Activated T-helper 1 cell treated with anti-CD3 and anti-CD28 coated beads, Interleukin-12 subunit alpha, Interleukin-12 subunit beta, Interleukin-2, Interleukin-4 antibody, amounts not matched to agents 30 ng/mL and 10 ng/mL and 1 ng/mL, durations not matched to agents 14 hours and 24 hours and 36 hours (primary cell): Measurements from ENCODE around the gene DNAJB4. TPM values are rescaled to one million over a fixed set of nuclear protein-coding genes. Genes with fewer than 3 reads are reported as not detected.
A peak's percentile ranks its signal among the peaks of the same experiment; 100 is the strongest.
"Not testable (repeated sequence)": the region's sequence is repeated elsewhere in the genome, so short reads cannot be mapped to it uniquely, and the experiment has no call there.

ENCODE experiments used
- DNase-seq: peaks from one replicate; pipeline ENCODE4 v3.0.0; 2021; ENCODE audit warnings: low spot score
- H3K27ac Mint-ChIP-seq: one replicate; pipeline ENCODE4 v1.8.0; 2021; ENCODE audit warnings: mild to moderate bottlenecking, mixed read lengths
- H3K27me3 Mint-ChIP-seq: one replicate; pipeline ENCODE4 v1.8.0; 2022; ENCODE audit warnings: mild to moderate bottlenecking, moderate library complexity, mixed read lengths; ENCODE audit not compliant: insufficient read depth
- H3K36me3 Mint-ChIP-seq: one replicate; pipeline ENCODE4 v1.8.0; 2021; ENCODE audit warnings: low read depth, mixed read lengths
- H3K4me1 Mint-ChIP-seq: one replicate; pipeline ENCODE4 v1.8.0; 2021; ENCODE audit warnings: low read depth, mixed read lengths
- H3K4me3 Mint-ChIP-seq: one replicate; pipeline ENCODE4 v1.8.0; 2021; ENCODE audit warnings: mild to moderate bottlenecking, moderate library complexity, mixed read lengths
- H3K9me3 Mint-ChIP-seq: one replicate; pipeline ENCODE4 v1.8.0; 2021; ENCODE audit warnings: mixed read lengths
- intact Hi-C: fragments of 100-400 bp; cut with micrococcal nuclease; formaldehyde crosslinking; loops from one replicate; pipeline ENCODE4 v1.15.1; 2024
- total RNA-seq: library from RNA; stranded (reverse); gene quantifications from 2 replicates; pipeline ENCODE4 v1.2.3, GENCODE V29; 2022

The DNAJB4 gene
- total RNA-seq, 1 donor from 2014 or later: 10.3 TPM

DNA sequence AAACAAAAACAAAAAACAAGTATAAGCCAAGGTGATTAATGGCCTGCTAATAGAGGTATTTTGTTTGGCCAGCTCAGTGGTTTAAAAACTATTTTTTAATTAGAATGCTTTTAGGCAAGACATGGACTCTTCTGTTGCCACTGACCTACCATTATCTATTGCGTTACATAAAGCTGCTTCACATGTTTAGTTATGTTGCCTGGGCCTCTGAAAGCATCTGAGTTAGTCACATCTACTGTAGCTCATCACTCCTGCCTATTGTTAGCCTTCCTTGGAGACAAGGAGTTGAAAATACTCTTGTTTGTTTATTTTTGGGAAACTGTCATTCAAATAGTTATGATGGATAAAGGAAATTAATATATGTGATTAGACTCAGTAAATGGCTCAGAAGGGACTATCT is 14.3 kb downstream of the DNAJB4 start:
- Mint-ChIP-seq H3K27ac (no peak overlapping the region), H3K9me3 (peaks cover 5% of the 10 kb centered on the region), H3K4me1 (no peaks in the 10 kb centered on the region), H3K36me3 (peaks cover 7% of the 10 kb centered on the region), H3K4me3 (no peak overlapping the region), H3K27me3 (no peaks in the 10 kb centered on the region)
- no peak for DNase-seq
- intact Hi-C loops: no loop called here

DNA sequence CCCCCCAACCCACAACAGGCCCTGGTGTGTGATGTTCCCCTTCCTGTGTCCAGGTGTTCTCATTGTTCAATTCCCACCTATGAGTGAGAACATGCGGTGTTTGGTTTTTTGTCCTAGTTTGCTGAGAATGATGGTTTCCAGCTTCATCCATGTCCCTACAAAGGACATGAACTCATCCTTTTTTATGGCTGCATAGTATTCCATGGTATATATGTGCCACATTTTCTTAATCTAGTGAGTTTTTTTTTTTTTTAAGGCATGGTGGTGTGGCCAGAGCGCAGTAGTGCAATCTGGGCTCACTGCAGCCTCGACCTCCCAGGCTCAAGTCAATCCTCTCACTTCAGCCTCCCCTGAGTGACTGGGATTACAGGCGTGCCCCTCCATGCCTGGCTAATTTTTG is 16.4 kb downstream of the DNAJB4 start:
- DNase-seq, H3K9me3 Mint-ChIP-seq, H3K27me3 Mint-ChIP-seq, intact Hi-C loops, H3K27ac Mint-ChIP-seq, H3K36me3 Mint-ChIP-seq, H3K4me3 Mint-ChIP-seq, H3K4me1 Mint-ChIP-seq: not testable (repeated sequence)

DNA sequence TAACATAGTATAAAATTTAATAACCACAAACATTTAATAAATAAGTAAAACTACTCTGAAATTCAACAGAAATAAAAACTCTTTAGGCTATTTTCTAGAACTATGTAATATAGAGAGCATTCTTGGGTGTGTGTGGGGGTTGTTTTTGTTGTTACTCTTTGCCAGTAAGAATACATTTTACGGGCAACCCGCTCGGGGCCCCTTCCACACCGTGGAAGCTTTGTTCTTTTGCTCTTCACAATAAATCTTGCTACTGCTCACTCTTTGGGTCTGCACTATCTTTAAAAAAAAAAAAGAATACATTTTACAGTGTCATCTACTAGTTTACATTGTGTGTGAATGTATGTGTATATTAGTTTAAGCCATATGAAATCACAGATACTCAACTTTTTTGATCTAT is 25.1 kb downstream of the DNAJB4 start:
- H3K9me3 Mint-ChIP-seq: no peaks in the 10 kb centered on the region
- intact Hi-C loops: no loop called here
- H3K27me3 Mint-ChIP-seq: peaks cover 21% of the 10 kb centered on the region
- no peak for DNase-seq
- no peak overlapping the region for H3K27ac Mint-ChIP-seq
- no peaks in the 10 kb centered on the region for H3K4me1 Mint-ChIP-seq
- H3K36me3 Mint-ChIP-seq: no peaks in the 10 kb centered on the region
- no peak overlapping the region for H3K4me3 Mint-ChIP-seq

DNA sequence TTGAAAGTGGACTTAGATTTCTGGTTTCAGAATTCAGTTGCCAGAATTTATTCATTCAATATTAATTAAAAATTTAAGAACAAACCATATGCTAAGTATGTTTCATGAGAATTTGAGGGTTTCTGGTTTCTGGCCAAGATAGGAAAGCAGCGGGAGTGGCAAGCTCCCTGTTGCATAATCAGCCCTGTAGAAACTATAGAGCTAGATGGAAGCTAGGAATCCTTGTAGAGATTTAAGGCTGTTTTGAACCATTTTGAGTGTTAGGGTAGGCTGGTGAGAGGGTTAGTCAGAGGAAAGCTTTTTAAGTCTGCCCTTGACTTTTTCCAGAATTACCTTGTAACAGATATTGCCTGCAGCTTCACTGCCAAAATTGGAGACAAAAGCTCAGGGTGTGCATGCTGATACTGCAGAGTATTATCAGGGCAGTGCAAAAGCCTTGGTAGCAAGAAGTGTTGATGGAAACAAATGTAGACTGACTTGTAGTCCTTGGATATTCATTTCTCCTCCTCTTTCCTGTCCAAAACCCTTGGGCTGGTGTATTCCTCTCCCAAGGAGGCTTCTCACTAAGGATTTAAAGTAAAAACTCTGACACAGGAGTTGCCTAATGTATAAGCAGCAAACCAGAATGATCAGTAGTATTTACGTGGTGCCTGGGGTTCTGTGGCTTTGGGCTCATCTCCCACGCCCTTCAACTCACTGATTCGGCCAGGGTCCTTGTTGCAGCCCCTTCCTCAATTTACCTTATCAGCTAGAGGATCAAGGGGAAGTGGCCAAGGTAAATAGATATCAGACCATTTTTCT is 28.5 kb downstream of the DNAJB4 start:
- no peaks in the 10 kb centered on the region for H3K9me3 Mint-ChIP-seq
- intact Hi-C loops: no loop called here
- DNase-seq: no peak
- H3K4me3 Mint-ChIP-seq: no peak overlapping the region
- no peak overlapping the region for H3K27ac Mint-ChIP-seq
- no peaks in the 10 kb centered on the region for H3K36me3 Mint-ChIP-seq
- peaks cover 13% of the 10 kb centered on the region for H3K27me3 Mint-ChIP-seq
- H3K4me1 Mint-ChIP-seq: no peaks in the 10 kb centered on the region

DNA sequence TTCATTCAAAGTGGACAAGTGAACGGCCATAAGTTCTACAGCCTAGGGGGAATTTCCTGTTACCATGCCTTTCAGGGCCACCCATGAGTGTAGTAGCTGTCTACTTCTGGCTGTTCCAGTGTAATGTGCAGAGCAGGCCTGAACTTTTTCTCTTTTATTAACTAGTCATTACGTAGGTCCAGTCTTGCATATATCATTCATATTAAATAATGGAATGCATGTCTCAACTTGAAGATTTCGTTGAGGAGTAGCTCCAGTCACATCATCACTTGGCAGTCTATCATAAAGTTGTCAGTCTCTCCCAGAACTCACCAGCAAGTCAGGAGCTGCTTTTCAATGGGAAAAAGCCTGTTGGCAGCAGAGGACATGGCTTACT is 29.0 kb downstream of the DNAJB4 start:
- DNase-seq: no peak
- Mint-ChIP-seq H3K27me3 (peaks cover 13% of the 10 kb centered on the region), H3K4me3 (no peak overlapping the region), H3K36me3 (no peaks in the 10 kb centered on the region), H3K4me1 (no peaks in the 10 kb centered on the region), H3K27ac (no peak overlapping the region), H3K9me3 (no peaks in the 10 kb centered on the region)
- intact Hi-C loops: no loop called here

DNA sequence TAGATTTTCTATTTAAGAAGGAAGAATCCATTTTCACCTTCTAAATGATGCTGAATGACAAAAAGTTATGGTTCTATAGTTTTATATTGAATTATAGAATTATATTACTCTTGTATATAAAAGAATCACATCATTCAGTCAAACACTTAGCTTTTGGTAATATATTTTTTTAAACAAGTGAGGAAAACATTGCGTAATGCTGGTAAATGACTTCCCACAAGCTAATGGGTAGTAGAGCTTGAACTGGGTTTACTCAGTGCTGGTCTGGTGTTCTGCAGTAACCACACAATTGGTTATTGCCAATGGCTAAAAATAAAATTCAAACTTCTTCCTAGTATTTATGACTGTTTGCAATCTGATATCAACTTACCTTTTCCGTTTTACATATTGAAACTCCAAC is 30.4 kb downstream of the DNAJB4 start:
- Mint-ChIP-seq H3K27ac (no peak overlapping the region), H3K27me3 (peaks cover 8% of the 10 kb centered on the region), H3K4me1 (no peaks in the 10 kb centered on the region), H3K9me3 (no peaks in the 10 kb centered on the region), H3K4me3 (no peak overlapping the region), H3K36me3 (no peaks in the 10 kb centered on the region)
- DNase-seq: no peak
- intact Hi-C loops: no loop called here

DNA sequence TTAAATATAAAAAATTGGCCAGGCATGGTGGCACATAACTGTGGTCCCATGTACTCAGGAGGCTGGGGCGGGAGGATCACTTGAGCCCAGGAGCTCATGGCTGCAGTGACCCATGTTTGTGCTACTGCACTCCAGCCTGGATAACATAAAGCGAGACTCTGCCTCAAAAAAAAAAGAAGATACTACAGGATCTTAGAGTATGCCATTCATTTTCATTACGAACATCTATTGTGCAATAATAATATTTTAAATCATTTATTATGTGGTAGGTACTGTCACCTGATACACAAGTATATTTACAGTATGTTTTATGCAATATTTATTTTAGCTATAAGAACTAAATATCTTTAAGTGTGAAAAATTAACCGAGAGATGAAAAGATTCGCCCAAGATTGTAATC is 31.7 kb downstream of the DNAJB4 start:
- DNase-seq: no peak
- no peaks in the 10 kb centered on the region for H3K36me3 Mint-ChIP-seq
- no peaks in the 10 kb centered on the region for H3K9me3 Mint-ChIP-seq
- no peak overlapping the region for H3K27ac Mint-ChIP-seq
- H3K4me3 Mint-ChIP-seq: no peak overlapping the region
- peaks cover 8% of the 10 kb centered on the region for H3K4me1 Mint-ChIP-seq
- intact Hi-C loops: no loop called here
- H3K27me3 Mint-ChIP-seq: peaks cover 11% of the 10 kb centered on the region

DNA sequence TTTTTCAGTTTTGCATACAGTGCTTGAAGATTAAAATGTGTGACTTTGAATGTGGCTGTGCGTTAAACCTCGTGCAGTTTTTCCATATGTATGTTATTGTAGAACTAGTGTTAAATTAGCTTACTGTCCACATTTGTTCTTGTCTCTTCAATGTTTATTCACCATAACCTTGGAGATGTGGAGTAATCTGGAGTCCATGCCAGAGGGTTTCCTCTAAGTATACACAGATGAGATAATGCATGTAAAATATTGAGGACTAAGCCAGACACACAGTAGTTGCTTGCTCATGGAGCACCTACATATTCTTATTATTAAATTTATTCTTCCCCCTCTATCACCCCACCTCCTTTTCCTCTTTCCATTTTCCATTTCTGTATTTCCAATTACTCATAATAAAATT is 33.3 kb downstream of the DNAJB4 start:
- Mint-ChIP-seq H3K27me3 (peaks cover 16% of the 10 kb centered on the region), H3K4me3 (no peak overlapping the region), H3K9me3 (no peaks in the 10 kb centered on the region), H3K4me1 (peaks cover 8% of the 10 kb centered on the region), H3K27ac (no peak overlapping the region), H3K36me3 (no peaks in the 10 kb centered on the region)
- intact Hi-C loops: no loop called here
- DNase-seq: no peak

DNA sequence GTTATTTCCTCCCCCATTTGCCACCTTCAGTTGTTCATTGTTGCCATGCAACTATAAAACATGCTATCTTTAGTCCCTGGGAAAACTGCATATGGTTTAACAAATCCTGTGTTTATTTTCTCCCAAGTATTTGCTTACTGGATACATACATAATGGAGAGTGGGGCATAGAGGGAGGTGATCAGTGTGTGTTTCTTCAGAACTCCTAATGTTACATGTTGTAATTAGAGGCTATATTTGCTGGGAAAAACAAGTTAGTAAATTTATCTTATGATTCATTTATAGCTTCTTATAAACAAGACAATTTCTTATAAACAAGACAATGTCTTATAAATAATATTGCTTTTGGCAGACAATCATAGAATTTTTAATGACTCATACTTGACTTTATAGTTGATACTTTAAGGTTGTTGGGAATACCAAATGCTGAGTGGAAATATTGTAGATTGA is 33.8 kb downstream of the DNAJB4 start:
- no peak for DNase-seq
- Mint-ChIP-seq H3K27ac (no peak overlapping the region), H3K27me3 (peaks cover 20% of the 10 kb centered on the region)

DNA sequence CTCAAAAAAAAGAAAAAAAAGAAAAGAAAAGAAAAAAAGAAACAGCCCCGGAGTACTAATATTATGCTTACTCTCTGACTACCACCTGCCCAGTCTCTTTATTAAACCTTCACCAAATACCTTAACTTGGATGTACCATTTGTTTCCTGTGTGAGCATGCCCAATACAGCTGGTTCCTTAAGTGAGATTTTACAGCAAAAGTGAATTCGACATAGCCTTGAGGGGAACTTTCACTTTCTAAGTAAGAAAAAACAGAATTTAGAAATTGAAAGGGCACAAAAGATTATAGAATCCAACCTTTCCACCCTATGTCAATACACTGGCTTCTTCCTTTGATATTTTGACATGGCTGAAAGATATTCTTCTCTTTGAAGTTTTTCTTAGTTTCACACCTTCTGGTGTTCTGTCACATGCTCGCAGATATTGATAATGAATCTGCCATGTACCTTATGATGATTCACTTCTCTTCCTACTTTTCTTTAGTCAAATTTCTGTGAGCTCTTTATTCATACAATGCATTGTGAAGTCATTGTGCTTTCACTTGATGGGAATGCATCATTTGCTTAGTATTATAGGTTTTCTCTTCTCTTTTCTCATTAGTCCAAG is 35.8 kb downstream of the DNAJB4 start:
- no peak overlapping the region for H3K27ac Mint-ChIP-seq
- H3K27me3 Mint-ChIP-seq: peaks cover 25% of the 10 kb centered on the region
- no peak overlapping the region for H3K4me3 Mint-ChIP-seq
- no peaks in the 10 kb centered on the region for H3K9me3 Mint-ChIP-seq
- intact Hi-C loops: loop anchor here (2.0 kb wide), 1 partner anchor 36 kb away; the partner anchor contains the start of gene DNAJB4
- H3K4me1 Mint-ChIP-seq: peaks cover 21% of the 10 kb centered on the region
- DNase-seq: no peak
- H3K36me3 Mint-ChIP-seq: no peaks in the 10 kb centered on the region

More for the DNA sequence above, 33.8 kb downstream of the DNAJB4 start:
- Mint-ChIP-seq H3K4me3 (no peak overlapping the region), H3K36me3 (no peaks in the 10 kb centered on the region), H3K4me1 (peaks cover 8% of the 10 kb centered on the region), H3K9me3 (no peaks in the 10 kb centered on the region)
- intact Hi-C loops: no loop called here

DNA sequence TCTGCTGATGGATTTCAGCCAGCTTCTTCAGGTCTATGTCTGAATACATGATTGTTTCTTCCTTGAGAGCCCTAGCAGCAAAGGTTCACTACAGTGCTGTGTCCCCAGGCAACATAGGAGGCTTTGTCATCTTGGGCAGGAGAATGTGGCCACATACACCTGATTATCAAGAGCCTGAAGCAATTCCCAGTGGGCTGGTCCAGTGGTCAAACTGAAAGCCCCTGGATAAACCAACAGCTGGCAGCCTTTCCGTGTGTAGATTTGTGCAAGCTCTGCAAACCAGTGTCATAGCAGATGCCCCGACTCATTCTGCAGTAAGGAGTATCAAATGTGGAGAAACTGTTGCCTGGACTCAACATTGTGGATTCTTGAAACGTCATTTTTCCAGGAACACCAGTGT is 38.7 kb downstream of the DNAJB4 start:
- Mint-ChIP-seq H3K27ac (no peak overlapping the region), H3K36me3 (no peaks in the 10 kb centered on the region), H3K9me3 (no peaks in the 10 kb centered on the region), H3K4me3 (no peak overlapping the region), H3K27me3 (peaks cover 45% of the 10 kb centered on the region), H3K4me1 (peaks cover 32% of the 10 kb centered on the region)
- intact Hi-C loops: no loop called here
- DNase-seq: no peak

DNA sequence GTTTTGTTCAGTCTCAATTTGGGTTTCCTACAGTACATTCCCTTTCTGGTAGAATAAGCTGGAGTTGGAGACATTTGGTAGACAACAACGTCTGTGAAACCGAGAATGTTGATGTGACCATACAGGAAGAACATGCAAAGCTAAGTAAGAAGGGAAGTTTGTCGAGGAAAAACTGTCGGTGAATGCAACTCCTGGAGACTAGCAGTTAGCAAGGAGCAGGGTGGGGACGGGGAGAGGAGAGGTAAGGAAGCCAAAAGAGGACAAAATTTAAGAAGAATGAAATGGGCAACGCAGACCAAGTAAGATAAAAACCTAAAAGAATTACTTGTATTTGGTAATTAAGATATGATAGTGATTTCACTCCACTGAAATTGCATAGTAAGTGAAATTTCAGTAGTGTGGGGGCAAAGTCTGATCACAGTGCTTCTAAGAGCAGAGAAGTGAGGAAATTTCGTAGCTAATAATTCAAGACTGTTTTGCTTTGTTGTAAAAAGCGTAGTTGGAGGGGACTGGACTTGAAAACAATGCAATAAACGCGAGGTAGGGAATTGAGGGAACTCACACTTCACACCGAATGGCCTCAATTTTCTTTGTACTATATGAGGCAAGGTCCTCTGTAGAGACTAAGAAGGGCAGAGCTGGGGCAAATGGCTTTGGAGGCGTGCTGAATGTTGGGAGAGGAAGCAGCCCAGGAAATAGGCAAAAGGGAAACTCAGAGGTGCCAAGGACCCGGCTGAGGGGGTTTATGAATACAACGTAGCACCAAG is 40.2 kb downstream of the DNAJB4 start:
- H3K36me3 Mint-ChIP-seq: no peaks in the 10 kb centered on the region
- no peaks in the 10 kb centered on the region for H3K9me3 Mint-ChIP-seq
- no peak for DNase-seq
- peak overlapping the region; percentile 70 for H3K4me3 Mint-ChIP-seq
- H3K27ac Mint-ChIP-seq: no peak overlapping the region
- intact Hi-C loops: loop anchor here (5.0 kb wide), 2 partner anchors 37 to 67 kb away; no protein-coding TSS in a partner anchor
- peaks cover 36% of the 10 kb centered on the region for H3K4me1 Mint-ChIP-seq
- H3K27me3 Mint-ChIP-seq: peaks cover 54% of the 10 kb centered on the region

DNA sequence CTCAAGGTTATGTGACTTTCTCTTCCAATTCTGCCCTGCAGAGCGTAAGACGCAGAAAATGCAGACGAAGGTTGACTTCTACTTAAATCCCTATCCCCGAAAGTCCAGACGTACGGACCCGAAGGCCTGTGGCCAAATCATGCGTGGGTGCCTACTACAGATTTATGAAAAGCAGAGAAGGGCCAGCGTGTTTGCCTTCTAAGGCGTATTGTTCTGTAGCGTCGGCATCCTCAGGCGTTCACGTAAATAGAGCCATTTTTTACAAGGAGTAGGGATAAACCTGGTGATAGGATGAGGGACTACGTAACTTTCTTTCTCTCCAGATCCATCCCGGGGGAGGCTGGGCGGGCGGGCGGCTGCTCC is 40.8 kb downstream of the DNAJB4 start:
- peaks cover 34% of the 10 kb centered on the region for H3K4me1 Mint-ChIP-seq
- intact Hi-C loops: loop anchor here (5.0 kb wide), 2 partner anchors 37 to 67 kb away; no protein-coding TSS in a partner anchor
- no peak for DNase-seq
- H3K9me3 Mint-ChIP-seq: no peaks in the 10 kb centered on the region
- H3K27me3 Mint-ChIP-seq: peaks cover 54% of the 10 kb centered on the region
- H3K36me3 Mint-ChIP-seq: no peaks in the 10 kb centered on the region
- H3K4me3 Mint-ChIP-seq: peak overlapping the region; percentile 70
- no peak overlapping the region for H3K27ac Mint-ChIP-seq
